PC-3 (cell line): ENCODE data around the gene SAMD14.

Experiments used
- CTCF ChIP-seq: fragments of 300-600 bp; sonication (generic); conservative IDR thresholded peaks from 2 replicates; pipeline ENCODE4 v1.5.1; 2017; ENCODE audit warnings: antibody characterized with exemption, low read depth, mild to moderate bottlenecking, low read length
- EZH2 ChIP-seq: fragments of 300-600 bp; sonication (generic); IDR thresholded peaks from one replicate; pipeline ENCODE4 v1.6.1; 2017; ENCODE audit warnings: antibody characterized with exemption, mild to moderate bottlenecking, low read length; ENCODE audit not compliant: unreplicated experiment

DNA sequence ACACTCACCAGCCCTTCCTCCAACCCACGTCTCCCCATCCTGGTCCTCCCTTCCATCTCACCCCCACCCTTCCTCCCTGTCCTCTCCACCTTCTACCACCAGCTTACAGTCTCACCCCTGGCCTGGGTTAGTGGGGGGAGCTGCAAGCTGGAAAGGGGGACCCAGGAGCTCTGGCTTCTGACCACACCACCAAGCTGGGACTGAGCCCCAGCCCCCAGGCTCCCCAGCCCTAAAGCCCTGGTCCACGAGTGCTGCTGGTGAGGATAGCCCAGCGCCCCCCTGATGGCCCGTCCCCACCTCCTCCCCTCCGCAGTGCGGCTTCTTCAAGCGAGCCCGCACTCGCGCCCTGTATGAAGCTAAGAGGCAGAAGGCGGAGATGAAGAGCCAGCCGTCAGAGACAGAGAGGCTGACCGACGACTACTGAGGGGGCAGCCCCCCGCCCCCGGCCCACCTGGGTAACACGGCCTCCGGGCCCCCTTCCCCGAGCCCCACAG lies 42.0 kb downstream of the SAMD14 start:
- TF ChIP-seq CTCF (no peak), EZH2 (no peak)
